ENCODE data around the gene KIAA0319L.
A peak's percentile ranks its signal among the peaks of the same experiment; 100 is the strongest.

KIAA0319L gene

DNA sequence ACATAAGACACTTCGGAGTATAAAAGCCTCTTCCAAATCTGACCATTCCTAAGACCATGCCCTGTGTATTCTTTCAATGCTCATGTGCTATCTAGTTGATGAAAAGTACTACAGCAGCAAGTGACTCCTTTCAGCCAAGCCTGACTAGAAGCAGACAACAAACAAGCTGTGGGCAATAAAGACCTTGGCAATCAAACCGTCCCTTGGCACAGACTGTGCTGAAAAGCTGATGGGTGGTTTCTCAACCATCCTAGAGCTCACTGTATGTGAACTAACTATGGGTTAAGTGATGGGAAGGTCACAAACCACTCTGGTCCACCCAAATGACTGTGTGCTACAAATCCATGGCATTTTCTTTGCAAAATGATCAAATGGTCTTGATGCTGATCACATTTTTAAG lies 94.0 kb downstream of the KIAA0319L start:
- Histone ChIP-seq H3K27me3 (replicated peaks) (no peaks in the 10 kb centered on the region), H3K27ac (no peak overlapping the region), H3K4me3 (ENCODE audit: low read depth, low read length) (no peak overlapping the region), H3K36me3 (replicated peaks) (peaks cover 27% of the 10 kb centered on the region)
- no peak for TF ChIP-seq CTCF (IDR thresholded peaks at IDR 0.05; ENCODE audit: low read depth, low read length, missing control alignments)
- in situ Hi-C loops (cut with HindIII; ENCODE audit: low pct_ligation_motif_present, low sequenced_read_pairs) = no loop called here
- no peak for DNase-seq

DNA sequence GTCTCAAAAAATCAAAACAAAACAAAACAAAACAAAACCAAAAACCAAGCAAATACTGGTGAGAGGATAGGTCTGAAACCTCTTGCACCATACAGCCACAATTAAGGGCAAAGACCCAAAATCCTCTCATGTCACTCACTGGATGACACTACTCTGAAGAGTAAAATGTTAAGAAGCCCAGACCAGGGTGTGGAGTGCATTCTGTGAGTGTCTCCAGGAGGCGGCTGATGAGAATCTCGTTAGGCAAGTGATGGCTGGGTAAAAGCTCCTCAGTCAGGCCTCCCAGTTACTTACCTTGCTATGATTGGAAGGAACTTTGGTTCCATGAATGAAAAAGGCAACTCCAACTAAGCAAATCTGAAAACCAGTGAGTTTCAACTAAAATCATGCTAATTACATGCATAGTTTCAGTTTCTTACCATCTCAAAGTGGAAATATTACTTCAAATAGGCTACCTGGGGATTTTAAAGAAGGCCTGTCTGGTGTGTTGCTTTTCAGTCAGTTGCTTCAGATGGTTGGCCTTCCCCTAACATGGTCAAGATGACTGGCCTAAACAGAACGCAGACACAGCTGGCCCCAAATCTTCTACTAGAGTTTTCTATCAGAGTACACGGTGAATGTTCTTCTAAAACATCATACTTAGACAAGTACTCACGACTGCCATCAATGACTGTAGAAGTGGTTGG lies 95.1 kb downstream of the KIAA0319L start:
- H3K36me3 ChIP-seq (replicated peaks) = peaks cover 27% of the 10 kb centered on the region
- in situ Hi-C loops (cut with HindIII; ENCODE audit: low pct_ligation_motif_present, low sequenced_read_pairs) = no loop called here
- no peaks in the 10 kb centered on the region for H3K27me3 ChIP-seq (replicated peaks)
- no peak overlapping the region for H3K4me3 ChIP-seq (ENCODE audit: low read depth, low read length)
- DNase-seq = no peak
- no peak overlapping the region for H3K27ac ChIP-seq
- TF ChIP-seq CTCF (IDR thresholded peaks at IDR 0.05; ENCODE audit: low read depth, low read length, missing control alignments) = no peak

DNA sequence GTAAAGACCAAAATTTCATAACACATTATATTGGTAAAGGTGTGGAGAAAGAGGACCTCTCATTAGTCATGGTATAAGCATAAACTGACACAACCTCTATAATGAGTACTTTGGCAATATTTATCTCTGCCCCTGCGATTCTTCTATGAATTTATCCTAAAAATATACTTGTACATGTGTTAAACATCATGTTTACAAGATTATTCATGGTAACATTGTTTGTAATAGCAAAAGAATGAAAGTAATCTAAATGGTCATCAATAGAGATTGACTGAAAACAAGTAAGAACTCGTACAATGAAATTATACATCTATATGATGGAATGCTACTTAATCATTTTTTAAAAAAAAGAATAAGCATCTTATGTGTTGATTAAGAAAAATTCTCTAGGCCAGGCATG lies 96.4 kb downstream of the KIAA0319L start:
- H3K36me3 ChIP-seq (replicated peaks) = peaks cover 26% of the 10 kb centered on the region
- no peak for DNase-seq
- in situ Hi-C loops (cut with HindIII; ENCODE audit: low pct_ligation_motif_present, low sequenced_read_pairs) = no loop called here
- no peak overlapping the region for H3K27ac ChIP-seq
- no peaks in the 10 kb centered on the region for H3K27me3 ChIP-seq (replicated peaks)
- no peak for TF ChIP-seq CTCF (IDR thresholded peaks at IDR 0.05; ENCODE audit: low read depth, low read length, missing control alignments)
- H3K4me3 ChIP-seq (ENCODE audit: low read depth, low read length) = no peak overlapping the region

- H3K27me3 ChIP-seq (replicated peaks) = no peaks in the 10 kb centered on the region
- in situ Hi-C loops (cut with HindIII; ENCODE audit: low pct_ligation_motif_present, low sequenced_read_pairs) = no loop called here
- no peak overlapping the region for H3K4me3 ChIP-seq (ENCODE audit: low read depth, low read length)
- H3K27ac ChIP-seq = peak overlapping the region; percentile 19
- peak; percentile 53 for DNase-seq
- TF ChIP-seq CTCF (IDR thresholded peaks at IDR 0.05; ENCODE audit: low read depth, low read length, missing control alignments) = peak; percentile 37
- peaks cover 14% of the 10 kb centered on the region for H3K36me3 ChIP-seq (replicated peaks)
These were observed 102.6 kb downstream of the KIAA0319L start for GRCh38 chr1:35454616-35455015.

DNA sequence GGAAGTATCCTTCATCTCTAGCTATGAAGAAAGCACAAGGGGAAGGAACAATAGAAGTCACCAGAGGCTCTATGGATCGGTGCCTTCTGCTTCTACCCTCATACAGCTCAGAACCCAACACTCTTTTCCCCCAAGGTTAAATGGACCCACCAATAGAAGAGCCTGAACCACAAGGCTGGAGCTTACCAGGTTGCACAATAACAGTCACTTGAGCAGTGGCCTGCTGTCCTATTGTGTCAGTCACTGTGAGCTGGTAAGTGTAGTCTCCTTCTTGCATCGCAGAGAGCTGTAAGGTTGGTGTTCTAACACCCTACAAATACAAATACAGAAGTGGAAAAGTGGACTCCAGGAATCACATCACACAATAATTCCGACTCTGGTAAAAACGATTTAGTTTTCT lies 103.0 kb downstream of the KIAA0319L start:
- peak overlapping the region; percentile 10 for H3K27ac ChIP-seq
- TF ChIP-seq CTCF (IDR thresholded peaks at IDR 0.05; ENCODE audit: low read depth, low read length, missing control alignments) = no peak
- in situ Hi-C loops (cut with HindIII; ENCODE audit: low pct_ligation_motif_present, low sequenced_read_pairs) = no loop called here
- H3K4me3 ChIP-seq (ENCODE audit: low read depth, low read length) = no peak overlapping the region
- DNase-seq = no peak
- peaks cover 16% of the 10 kb centered on the region for H3K36me3 ChIP-seq (replicated peaks)
- no peaks in the 10 kb centered on the region for H3K27me3 ChIP-seq (replicated peaks)

DNA sequence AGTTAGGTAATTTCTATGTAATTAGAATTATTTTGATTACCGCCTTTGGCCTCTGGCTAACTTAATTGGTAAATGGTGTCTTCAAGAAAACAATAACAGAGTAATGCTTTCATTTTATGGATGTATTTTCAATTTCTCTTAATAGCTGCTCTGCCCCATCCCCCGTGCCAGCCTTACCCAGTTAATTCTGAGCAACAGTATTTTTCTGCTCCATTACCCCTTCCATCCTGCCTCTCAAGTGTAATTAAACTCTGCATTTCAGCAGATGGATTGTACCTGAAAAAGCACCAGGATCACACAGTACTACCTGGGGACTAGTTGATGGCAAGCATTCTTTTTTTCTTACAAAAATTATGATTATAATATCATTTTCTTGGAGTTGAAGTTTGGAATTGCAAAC lies 104.2 kb downstream of the KIAA0319L start:
- in situ Hi-C loops (cut with HindIII; ENCODE audit: low pct_ligation_motif_present, low sequenced_read_pairs) = no loop called here
- peaks cover 16% of the 10 kb centered on the region for H3K36me3 ChIP-seq (replicated peaks)
- TF ChIP-seq CTCF (IDR thresholded peaks at IDR 0.05; ENCODE audit: low read depth, low read length, missing control alignments) = no peak
- DNase-seq = no peak
- H3K27me3 ChIP-seq (replicated peaks) = no peaks in the 10 kb centered on the region
- H3K4me3 ChIP-seq (ENCODE audit: low read depth, low read length) = no peak overlapping the region
- H3K27ac ChIP-seq = no peak overlapping the region

Data from brain microvascular endothelial cell (primary cell).